HEK293T (cell line): ENCODE results near the gene RSRC1.
"Not testable (repeated sequence)": the region's sequence is repeated elsewhere in the genome, so short reads cannot be mapped to it uniquely, and the experiment has no call there.

Source experiments
- CTCF ChIA-PET: fragments of 350-600 bp; formaldehyde crosslinking; extraction: SDS; loops from one replicate; lab custom pipeline; 2021; ENCODE audit warnings: antibody characterized with exemption, inconsistent platforms; lab: Yijun Ruan, JAX
- POLR2A ChIA-PET: fragments of 350-600 bp; formaldehyde crosslinking; extraction: SDS; loops from one replicate; lab custom pipeline; 2020; ENCODE audit warnings: antibody characterized with exemption, inconsistent platforms; lab: Yijun Ruan, JAX
- DNase-seq: peaks from one replicate; pipeline ENCODE4 v3.0.0; 2012; ENCODE audit warnings: mixed read lengths; ENCODE audit errors: extremely low spot score
- ARNT ChIP-seq: fragments of 450-650 bp; IDR thresholded peaks from 2 replicates; pipeline ENCODE4 v1.6.1; 2017; ENCODE audit warnings: mild to moderate bottlenecking
- BHLHE40 ChIP-seq: fragments of 450-650 bp; IDR thresholded peaks from 2 replicates; pipeline ENCODE4 v1.6.1; 2016; ENCODE audit warnings: mild to moderate bottlenecking, moderate library complexity, borderline replicate concordance
- CTBP1 ChIP-seq: fragments of 450-650 bp; IDR thresholded peaks from 2 replicates; pipeline ENCODE4 v1.6.1; 2016; ENCODE audit warnings: borderline replicate concordance
- ELF4 ChIP-seq: fragments of 450-650 bp; IDR thresholded peaks from 2 replicates; pipeline ENCODE4 v1.6.1; 2017; ENCODE audit warnings: antibody characterized with exemption
- FOXA1 ChIP-seq: fragments of 450-650 bp; IDR thresholded peaks from 2 replicates; pipeline ENCODE4 v1.6.1; 2016; ENCODE audit warnings: mild to moderate bottlenecking
- FOXK2 ChIP-seq: fragments of 450-650 bp; IDR thresholded peaks from 2 replicates; pipeline ENCODE4 v1.6.1; 2016; ENCODE audit warnings: mild to moderate bottlenecking
- FOXM1 ChIP-seq: fragments of 450-650 bp; IDR thresholded peaks from 2 replicates; pipeline ENCODE4 v1.6.1; 2017; ENCODE audit warnings: mild to moderate bottlenecking, borderline replicate concordance
- HDGF ChIP-seq: fragments of 450-650 bp; IDR thresholded peaks from 2 replicates; pipeline ENCODE4 v1.6.1; 2017; ENCODE audit warnings: antibody characterized with exemption, borderline replicate concordance
- L3MBTL2 ChIP-seq: fragments of 450-650 bp; conservative IDR thresholded peaks from 2 replicates; pipeline ENCODE4 v1.6.1; 2016; ENCODE audit warnings: mild to moderate bottlenecking
- LEF1 ChIP-seq: fragments of 450-650 bp; IDR thresholded peaks from 2 replicates; pipeline ENCODE4 v1.6.1; 2017; ENCODE audit warnings: mild to moderate bottlenecking, borderline replicate concordance
- NFRKB ChIP-seq: fragments of 450-650 bp; IDR thresholded peaks from 2 replicates; pipeline ENCODE4 v1.6.1; 2016; ENCODE audit warnings: mild to moderate bottlenecking, moderate library complexity
- PKNOX1 ChIP-seq: fragments of 450-650 bp; IDR thresholded peaks from 2 replicates; pipeline ENCODE4 v1.6.1; 2016
- SP1 ChIP-seq: fragments of 450-650 bp; IDR thresholded peaks from 2 replicates; pipeline ENCODE4 v1.6.1; 2017
- SUZ12 ChIP-seq: fragments of 450-650 bp; IDR thresholded peaks from 2 replicates; pipeline ENCODE4 v1.6.1; 2016; ENCODE audit warnings: mild to moderate bottlenecking
- TARDBP ChIP-seq: fragments of 450-650 bp; IDR thresholded peaks from 2 replicates; pipeline ENCODE4 v1.6.1; 2016
- ZNF384 ChIP-seq: fragments of 450-650 bp; IDR thresholded peaks from 2 replicates; pipeline ENCODE4 v1.6.1; 2016

The RSRC1 gene

GRCh38 chr3:158109804-158110657 lies at the start of gene RSRC1:
TSS of gene RSRC1 (plus strand) at chr3:158110089. CDS start at chr3:158122105, 12,016 bp downstream.
- ChIA-PET CTCF (interaction anchor here (0.6 kb wide), 1 partner anchor 342 kb away, joined by 3 read pairs; no protein-coding TSS in a partner anchor), POLR2A (interaction anchor here (0.6 to 1.6 kb wide), 6 partner anchors 17 to 950 kb away, joined by 3 to 5 read pairs (median 4); partner anchors contain the start of gene CCNL1)
- TF ChIP-seq CTBP1 (peak; percentile 80), L3MBTL2 (peak; percentile 73), ELF4 (peak; percentile 83), LEF1 (no peak)

GRCh38 chr3:158065574-158065973 lies 44.3 kb upstream of the RSRC1 start:
- POLR2A ChIA-PET, CTCF ChIA-PET, DNase-seq: not testable (repeated sequence)

More at GRCh38 chr3:158109804-158110657, at the start of gene RSRC1:
- peak; percentile 80 for DNase-seq

- CTCF ChIA-PET, result no interaction called here
- POLR2A ChIA-PET, result no interaction called here
- no peak for TF ChIP-seq SUZ12
- TF ChIP-seq FOXM1, result no peak
- TF ChIP-seq L3MBTL2, result no peak
- no peak for TF ChIP-seq ELF4
- no peak for TF ChIP-seq FOXA1
- TF ChIP-seq SP1, result no peak
- TF ChIP-seq FOXK2, result no peak
- TF ChIP-seq TARDBP, result no peak
- no peak for TF ChIP-seq CTBP1
- no peak for DNase-seq
Observed at GRCh38 chr3:158072790-158073189, 37.1 kb upstream of the RSRC1 start.

- ChIA-PET CTCF (no interaction called here), POLR2A (no interaction called here)
- no peak for TF ChIP-seq L3MBTL2
- TF ChIP-seq LEF1, result no peak
- TF ChIP-seq FOXK2, result no peak
- TF ChIP-seq SUZ12, result no peak
- TF ChIP-seq ZNF384, result no peak
- no peak for TF ChIP-seq SP1
- TF ChIP-seq BHLHE40, result no peak
- no peak for TF ChIP-seq ELF4
- no peak for DNase-seq
Observed at GRCh38 chr3:158074591-158074990, 35.3 kb upstream of the RSRC1 start.

DNA sequence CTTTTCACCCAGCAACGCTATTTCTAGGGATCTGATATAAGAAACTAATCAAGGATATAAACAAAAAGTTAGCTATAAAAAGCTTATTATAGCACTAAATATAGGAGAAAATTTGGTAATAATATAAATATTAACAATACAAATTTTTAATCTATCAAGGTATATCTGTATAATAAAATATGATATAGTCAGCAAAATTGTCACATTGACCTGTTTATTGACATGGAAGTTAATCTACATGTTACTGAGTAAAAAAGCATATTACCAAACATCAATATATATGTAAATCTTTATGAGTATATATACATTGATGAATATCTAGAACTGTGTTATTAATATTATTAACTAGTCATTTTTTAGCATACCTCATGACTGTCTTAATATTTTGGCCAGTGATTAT lies 30.3 kb upstream of the RSRC1 start:
- POLR2A ChIA-PET, result no interaction called here
- no peak for DNase-seq
- CTCF ChIA-PET, result no interaction called here
- TF ChIP-seq SP1 (no peak), ELF4 (no peak), TARDBP (no peak), FOXK2 (no peak), HDGF (no peak), NFRKB (no peak), CTBP1 (no peak), L3MBTL2 (no peak)

- ChIA-PET CTCF (no interaction called here), POLR2A (no interaction called here)
- DNase-seq, result no peak
- no peak for TF ChIP-seq PKNOX1
- TF ChIP-seq FOXA1, result no peak
- no peak for TF ChIP-seq CTBP1
- no peak for TF ChIP-seq L3MBTL2
- TF ChIP-seq SUZ12, result no peak
Observed at GRCh38 chr3:158084651-158085050, 25.2 kb upstream of the RSRC1 start.

DNA sequence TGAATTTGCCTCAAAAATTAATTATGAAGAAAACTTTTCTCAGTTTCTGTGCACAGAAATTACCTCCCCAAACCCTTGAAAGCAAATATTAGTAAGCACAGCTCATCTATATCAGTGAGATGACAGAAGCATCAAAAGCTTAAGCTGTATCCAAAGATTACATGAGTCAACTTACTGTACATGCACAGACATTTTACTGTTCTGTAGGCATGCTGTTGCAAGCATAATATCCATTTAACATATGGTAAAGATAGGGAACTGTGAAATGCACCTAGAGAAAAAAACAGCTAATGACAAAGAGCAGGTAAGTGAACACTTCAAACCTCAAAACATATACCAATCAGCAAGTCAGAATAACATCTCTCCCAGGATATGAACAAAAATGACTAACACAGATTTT lies 24.5 kb upstream of the RSRC1 start:
- DNase-seq, result no peak
- TF ChIP-seq HDGF, result no peak
- TF ChIP-seq FOXK2, result no peak
- TF ChIP-seq SP1, result no peak
- no peak for TF ChIP-seq ARNT
- no peak for TF ChIP-seq PKNOX1
- no peak for TF ChIP-seq FOXM1
- TF ChIP-seq TARDBP, result no peak
- no peak for TF ChIP-seq ZNF384
- no peak for TF ChIP-seq LEF1
- no peak for TF ChIP-seq SUZ12
- TF ChIP-seq L3MBTL2, result no peak
- no peak for TF ChIP-seq BHLHE40
- CTCF ChIA-PET, result no interaction called here
- POLR2A ChIA-PET, result no interaction called here
